ENCODE measurements around the gene SYNGR4. TPM values are rescaled to one million over a fixed set of nuclear protein-coding genes. Genes with fewer than 3 reads are reported as not detected.

SYNGR4 gene
- total and polyA plus RNA-seq, 2 donors (not counting 1 experiment from before 2014, with no cell fraction given), result not detected

DNA sequence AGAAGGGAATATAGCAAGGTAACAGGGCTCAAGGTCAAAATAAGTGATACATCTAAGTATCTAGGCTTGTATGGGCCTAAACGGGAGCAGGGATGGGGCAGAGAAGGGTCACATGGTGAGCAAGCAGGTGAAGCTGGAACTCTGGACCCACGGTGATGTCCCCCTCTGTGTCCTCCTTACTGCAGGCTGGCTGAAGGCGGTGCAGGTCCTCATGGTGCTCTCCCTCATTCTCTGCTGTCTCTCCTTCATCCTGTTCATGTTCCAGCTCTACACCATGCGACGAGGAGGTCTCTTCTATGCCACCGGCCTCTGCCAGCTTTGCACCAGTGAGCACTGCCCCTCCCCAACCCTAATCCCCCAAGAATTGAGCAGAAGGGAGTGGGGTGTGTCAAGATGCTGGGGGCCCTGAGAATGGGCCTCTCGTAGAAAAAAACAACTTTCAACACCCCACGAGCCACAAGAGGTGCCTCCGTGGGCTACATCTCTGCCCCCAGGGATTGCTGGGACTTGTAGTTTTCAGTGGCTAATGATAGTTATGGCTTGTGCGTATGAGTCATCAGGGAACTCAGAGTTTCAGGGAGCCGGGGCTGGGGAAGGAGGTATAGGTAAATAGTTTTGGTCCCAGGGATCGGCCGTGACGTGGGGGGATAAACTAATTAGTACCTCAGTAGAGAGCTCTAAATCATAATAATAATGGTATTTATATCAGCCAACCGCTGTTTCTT is 34.8 kb upstream of the SYNGR4 start:
- Histone ChIP-seq H3K9me3 (ENCODE audit: control insufficient read depth, insufficient read depth, low read depth, low read length) (no peaks in the 10 kb centered on the region), H3K79me2 (ENCODE audit: control insufficient read depth, insufficient read depth, low read length) (peaks cover 40% of the 10 kb centered on the region), H3K4me3 (replicated peaks in 1 of 4; ENCODE audit: control extremely low read depth in 1 of 4, insufficient read depth in 1 of 4, low read depth in 3 of 4, low read length in 4 of 4) (peak overlapping the region in 2 of 4 experiments; percentile 2 to 9), H3K27me3 (ENCODE audit: control insufficient read depth, insufficient read depth, low read length) (no peaks in the 10 kb centered on the region), H3K4me1 (ENCODE audit: control insufficient read depth, extremely low read depth, insufficient read depth, low read length) (peaks cover 27% of the 10 kb centered on the region), H2AFZ (ENCODE audit: low read length) (no peak overlapping the region), H4K20me1 (ENCODE audit: control insufficient read depth, extremely low read depth, insufficient read depth, low read length) (no peaks in the 10 kb centered on the region), H3K27ac (ENCODE audit: insufficient read depth, low read length) (no peak overlapping the region), H3K9ac (ENCODE audit: insufficient read depth, low read length) (no peak overlapping the region), H3K4me2 (ENCODE audit: extremely low read depth, insufficient read depth, low read length) (peak overlapping the region; percentile 48), H3K36me3 (ENCODE audit: control insufficient read depth, insufficient read depth, low read length) (peaks cover 19% of the 10 kb centered on the region)
- DNase-seq (ENCODE audit: low read depth in 2 of 2), result peak; percentile 47 to 65
- TF ChIP-seq CTCF (conservative IDR thresholded peaks at IDR 0.05 in 1 of 2, IDR thresholded peaks at IDR 0.05 in 1 of 2; ENCODE audit: low read depth in 1 of 2, low read length in 2 of 2) (no peak), EZH2 (IDR thresholded peaks at IDR 0.05; ENCODE audit: low read length, missing control alignments) (no peak)

DNA sequence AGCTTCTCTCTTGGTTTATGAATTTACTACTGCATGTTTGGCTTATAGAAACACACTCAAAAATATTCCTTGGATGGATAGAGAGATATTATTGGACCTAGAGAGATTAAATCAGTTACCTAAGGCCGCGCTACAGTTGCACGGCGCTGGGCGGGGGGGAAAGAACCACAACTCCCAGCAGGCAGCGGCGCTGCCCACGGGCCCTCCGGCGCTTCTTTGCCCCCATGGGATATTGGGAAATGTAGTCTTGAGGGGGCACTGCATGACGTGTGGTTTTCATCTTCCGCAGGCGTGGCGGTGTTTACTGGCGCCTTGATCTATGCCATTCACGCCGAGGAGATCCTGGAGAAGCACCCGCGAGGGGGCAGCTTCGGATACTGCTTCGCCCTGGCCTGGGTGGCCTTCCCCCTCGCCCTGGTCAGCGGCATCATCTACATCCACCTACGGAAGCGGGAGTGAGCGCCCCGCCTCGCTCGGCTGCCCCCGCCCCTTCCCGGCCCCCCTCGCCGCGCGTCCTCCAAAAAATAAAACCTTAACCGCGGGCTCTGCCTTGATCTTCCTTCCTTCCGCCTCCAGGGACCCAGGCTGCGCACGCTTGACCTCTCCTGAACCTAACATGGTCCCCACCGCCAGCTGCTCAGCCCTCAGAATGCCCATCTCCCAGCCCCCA is 34.0 kb upstream of the SYNGR4 start:
- peaks cover 40% of the 10 kb centered on the region for H3K79me2 ChIP-seq (ENCODE audit: control insufficient read depth, insufficient read depth, low read length)
- DNase-seq (ENCODE audit: low read depth in 2 of 2), result peak in 1 of 2 donors; percentile 48
- TF ChIP-seq EZH2 (IDR thresholded peaks at IDR 0.05; ENCODE audit: low read length, missing control alignments), result no peak
- TF ChIP-seq CTCF (conservative IDR thresholded peaks at IDR 0.05 in 1 of 2, IDR thresholded peaks at IDR 0.05 in 1 of 2; ENCODE audit: low read depth in 1 of 2, low read length in 2 of 2), result no peak
- H3K27me3 ChIP-seq (ENCODE audit: control insufficient read depth, insufficient read depth, low read length), result no peaks in the 10 kb centered on the region
- peaks cover 19% of the 10 kb centered on the region for H3K36me3 ChIP-seq (ENCODE audit: control insufficient read depth, insufficient read depth, low read length)
- H3K4me1 ChIP-seq (ENCODE audit: control insufficient read depth, extremely low read depth, insufficient read depth, low read length), result peaks cover 27% of the 10 kb centered on the region
- no peaks in the 10 kb centered on the region for H3K9me3 ChIP-seq (ENCODE audit: control insufficient read depth, insufficient read depth, low read depth, low read length)
- H3K9ac ChIP-seq (ENCODE audit: insufficient read depth, low read length), result no peak overlapping the region
- no peak overlapping the region for H3K4me2 ChIP-seq (ENCODE audit: extremely low read depth, insufficient read depth, low read length)
- no peak overlapping the region for H3K4me3 ChIP-seq (replicated peaks in 1 of 4; ENCODE audit: control extremely low read depth in 1 of 4, insufficient read depth in 1 of 4, low read depth in 3 of 4, low read length in 4 of 4)
- H2AFZ ChIP-seq (ENCODE audit: low read length), result no peak overlapping the region
- H3K27ac ChIP-seq (ENCODE audit: insufficient read depth, low read length), result no peak overlapping the region
- H4K20me1 ChIP-seq (ENCODE audit: control insufficient read depth, extremely low read depth, insufficient read depth, low read length), result no peaks in the 10 kb centered on the region

DNA sequence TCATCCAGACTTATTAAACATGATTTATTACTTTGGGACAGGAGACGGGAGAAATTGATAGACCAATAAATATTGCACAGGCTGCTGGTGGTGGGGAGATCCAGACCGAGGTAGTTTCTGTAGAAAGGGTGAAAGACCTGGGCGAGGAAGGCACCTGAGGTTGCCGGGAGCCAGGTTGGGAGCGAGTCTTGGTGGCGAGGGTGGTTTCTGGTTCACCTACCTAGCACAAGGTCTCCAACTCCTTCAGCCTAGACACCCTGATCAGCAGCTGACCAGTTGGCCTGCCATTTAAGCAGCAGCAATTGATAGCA is 31.9 kb upstream of the SYNGR4 start:
- Histone ChIP-seq H2AFZ (ENCODE audit: low read length) (no peak overlapping the region), H3K9me3 (ENCODE audit: control insufficient read depth, insufficient read depth, low read depth, low read length) (no peaks in the 10 kb centered on the region), H3K27me3 (ENCODE audit: control insufficient read depth, insufficient read depth, low read length) (no peaks in the 10 kb centered on the region), H3K4me3 (replicated peaks in 1 of 4; ENCODE audit: control extremely low read depth in 1 of 4, insufficient read depth in 1 of 4, low read depth in 3 of 4, low read length in 4 of 4) (no peak overlapping the region), H4K20me1 (ENCODE audit: control insufficient read depth, extremely low read depth, insufficient read depth, low read length) (no peaks in the 10 kb centered on the region), H3K9ac (ENCODE audit: insufficient read depth, low read length) (no peak overlapping the region), H3K4me1 (ENCODE audit: control insufficient read depth, extremely low read depth, insufficient read depth, low read length) (peaks cover 24% of the 10 kb centered on the region), H3K4me2 (ENCODE audit: extremely low read depth, insufficient read depth, low read length) (peak overlapping the region; percentile 32), H3K79me2 (ENCODE audit: control insufficient read depth, insufficient read depth, low read length) (peaks cover 22% of the 10 kb centered on the region), H3K36me3 (ENCODE audit: control insufficient read depth, insufficient read depth, low read length) (peaks cover 17% of the 10 kb centered on the region), H3K27ac (ENCODE audit: insufficient read depth, low read length) (no peak overlapping the region)
- no peak for TF ChIP-seq CTCF (conservative IDR thresholded peaks at IDR 0.05 in 1 of 2, IDR thresholded peaks at IDR 0.05 in 1 of 2; ENCODE audit: low read depth in 1 of 2, low read length in 2 of 2)
- no peak for TF ChIP-seq EZH2 (IDR thresholded peaks at IDR 0.05; ENCODE audit: low read length, missing control alignments)
- no peak for DNase-seq (ENCODE audit: low read depth in 2 of 2)
